ENCODE data around the gene TCEANC2.

TCEANC2 gene

GRCh38 chr1:54108156-54108555 lies 54.7 kb downstream of the TCEANC2 start:
- H3K9me3 ChIP-seq (ENCODE audit: control insufficient read depth, insufficient read depth, low read length) = no peaks in the 10 kb centered on the region
- no peaks in the 10 kb centered on the region for H3K36me3 ChIP-seq (ENCODE audit: insufficient read depth, low read length)
- no peak overlapping the region for H3K9ac ChIP-seq (ENCODE audit: low read depth, low read length)
- H3K4me1 ChIP-seq (ENCODE audit: insufficient read depth, low read length) = no peaks in the 10 kb centered on the region

- Histone ChIP-seq H3K9ac (ENCODE audit: low read depth, low read length) (no peak overlapping the region), H3K36me3 (ENCODE audit: insufficient read depth, low read length) (no peaks in the 10 kb centered on the region), H3K9me3 (ENCODE audit: control insufficient read depth, insufficient read depth, low read length) (no peaks in the 10 kb centered on the region), H3K4me1 (ENCODE audit: insufficient read depth, low read length) (no peaks in the 10 kb centered on the region)
Observed at GRCh38 chr1:54109129-54110090, 56.0 kb downstream of the TCEANC2 start.

- Histone ChIP-seq H3K9ac (ENCODE audit: low read depth, low read length) (no peak overlapping the region), H3K36me3 (ENCODE audit: insufficient read depth, low read length) (no peaks in the 10 kb centered on the region), H3K4me1 (ENCODE audit: insufficient read depth, low read length) (no peaks in the 10 kb centered on the region)
Observed at GRCh38 chr1:54110996-54111395, 57.6 kb downstream of the TCEANC2 start.

GRCh38 chr1:54111624-54112023 lies 58.2 kb downstream of the TCEANC2 start:
- Histone ChIP-seq H3K9me3 (ENCODE audit: control insufficient read depth, insufficient read depth, low read length) (no peaks in the 10 kb centered on the region), H3K36me3 (ENCODE audit: insufficient read depth, low read length) (no peaks in the 10 kb centered on the region), H3K9ac (ENCODE audit: low read depth, low read length) (no peak overlapping the region), H3K4me1 (ENCODE audit: insufficient read depth, low read length) (no peaks in the 10 kb centered on the region)

More at GRCh38 chr1:54110996-54111395, 57.6 kb downstream of the TCEANC2 start:
- no peaks in the 10 kb centered on the region for H3K9me3 ChIP-seq (ENCODE audit: control insufficient read depth, insufficient read depth, low read length)

- no peaks in the 10 kb centered on the region for H3K9me3 ChIP-seq (ENCODE audit: control insufficient read depth, insufficient read depth, low read length)
- H3K36me3 ChIP-seq (ENCODE audit: insufficient read depth, low read length) = no peaks in the 10 kb centered on the region
- H3K9ac ChIP-seq (ENCODE audit: low read depth, low read length) = no peak overlapping the region
- no peaks in the 10 kb centered on the region for H3K4me1 ChIP-seq (ENCODE audit: insufficient read depth, low read length)
Observed at GRCh38 chr1:54112027-54112426, 58.6 kb downstream of the TCEANC2 start.

GRCh38 chr1:54112705-54113368 lies 59.4 kb downstream of the TCEANC2 start:
- Histone ChIP-seq H3K9ac (ENCODE audit: low read depth, low read length) (no peak overlapping the region), H3K9me3 (ENCODE audit: control insufficient read depth, insufficient read depth, low read length) (no peaks in the 10 kb centered on the region), H3K4me1 (ENCODE audit: insufficient read depth, low read length) (no peaks in the 10 kb centered on the region)

GRCh38 chr1:54114001-54114400 lies 60.6 kb downstream of the TCEANC2 start:
- Histone ChIP-seq H3K4me1 (ENCODE audit: insufficient read depth, low read length) (no peaks in the 10 kb centered on the region), H3K9ac (ENCODE audit: low read depth, low read length) (no peak overlapping the region)

More at GRCh38 chr1:54112705-54113368, 59.4 kb downstream of the TCEANC2 start:
- H3K36me3 ChIP-seq (ENCODE audit: insufficient read depth, low read length) = no peaks in the 10 kb centered on the region

GRCh38 chr1:54114955-54115354 lies 61.5 kb downstream of the TCEANC2 start:
- no peaks in the 10 kb centered on the region for H3K36me3 ChIP-seq (ENCODE audit: insufficient read depth, low read length)
- H3K9me3 ChIP-seq (ENCODE audit: control insufficient read depth, insufficient read depth, low read length) = no peaks in the 10 kb centered on the region
- H3K4me1 ChIP-seq (ENCODE audit: insufficient read depth, low read length) = no peaks in the 10 kb centered on the region
- no peak overlapping the region for H3K9ac ChIP-seq (ENCODE audit: low read depth, low read length)

More at GRCh38 chr1:54114001-54114400, 60.6 kb downstream of the TCEANC2 start:
- Histone ChIP-seq H3K36me3 (ENCODE audit: insufficient read depth, low read length) (no peaks in the 10 kb centered on the region), H3K9me3 (ENCODE audit: control insufficient read depth, insufficient read depth, low read length) (no peaks in the 10 kb centered on the region)

GRCh38 chr1:54115520-54115919 lies 62.1 kb downstream of the TCEANC2 start:
- Histone ChIP-seq H3K4me1 (ENCODE audit: insufficient read depth, low read length) (no peaks in the 10 kb centered on the region), H3K36me3 (ENCODE audit: insufficient read depth, low read length) (no peaks in the 10 kb centered on the region), H3K9ac (ENCODE audit: low read depth, low read length) (no peak overlapping the region)

GRCh38 chr1:54117815-54118563 lies 64.6 kb downstream of the TCEANC2 start:
- H3K4me1 ChIP-seq (ENCODE audit: insufficient read depth, low read length) = peaks cover 4% of the 10 kb centered on the region; the same call in 1 of the 2 replicates
- no peak overlapping the region for H3K9ac ChIP-seq (ENCODE audit: low read depth, low read length)
- no peaks in the 10 kb centered on the region for H3K9me3 ChIP-seq (ENCODE audit: control insufficient read depth, insufficient read depth, low read length)
- H3K36me3 ChIP-seq (ENCODE audit: insufficient read depth, low read length) = no peaks in the 10 kb centered on the region

More at GRCh38 chr1:54115520-54115919, 62.1 kb downstream of the TCEANC2 start:
- no peaks in the 10 kb centered on the region for H3K9me3 ChIP-seq (ENCODE audit: control insufficient read depth, insufficient read depth, low read length)

GRCh38 chr1:54118704-54119103 lies 65.3 kb downstream of the TCEANC2 start:
- Histone ChIP-seq H3K9ac (ENCODE audit: low read depth, low read length) (no peak overlapping the region), H3K4me1 (ENCODE audit: insufficient read depth, low read length) (peaks cover 4% of the 10 kb centered on the region; the same call in 1 of the 2 replicates), H3K36me3 (ENCODE audit: insufficient read depth, low read length) (no peaks in the 10 kb centered on the region), H3K9me3 (ENCODE audit: control insufficient read depth, insufficient read depth, low read length) (no peaks in the 10 kb centered on the region)

GRCh38 chr1:54120018-54120697 lies 66.8 kb downstream of the TCEANC2 start:
- Histone ChIP-seq H3K36me3 (ENCODE audit: insufficient read depth, low read length) (no peaks in the 10 kb centered on the region), H3K9me3 (ENCODE audit: control insufficient read depth, insufficient read depth, low read length) (no peaks in the 10 kb centered on the region), H3K4me1 (ENCODE audit: insufficient read depth, low read length) (peaks cover 15% of the 10 kb centered on the region), H3K9ac (ENCODE audit: low read depth, low read length) (no peak overlapping the region)

GRCh38 chr1:54120698-54121481 lies 67.5 kb downstream of the TCEANC2 start:
- no peaks in the 10 kb centered on the region for H3K9me3 ChIP-seq (ENCODE audit: control insufficient read depth, insufficient read depth, low read length)
- H3K4me1 ChIP-seq (ENCODE audit: insufficient read depth, low read length) = peaks cover 15% of the 10 kb centered on the region
- H3K36me3 ChIP-seq (ENCODE audit: insufficient read depth, low read length) = no peaks in the 10 kb centered on the region
- peak overlapping the region; percentile 56; the same call in 1 of the 2 replicates for H3K9ac ChIP-seq (ENCODE audit: low read depth, low read length)

All from ES-I3 (cell line).